ENCODE measurements around the gene NTN5. TPM values are rescaled to one million over a fixed set of nuclear protein-coding genes. Genes with fewer than 3 reads are reported as not detected.

The NTN5 gene
- total and polyA plus RNA-seq, 8 donors, result 1.3 TPM; not detected in 7

- intact Hi-C loops (cut with DNase I; ENCODE audit: low total_unique reads), result no loop called here
- Histone ChIP-seq H3K4me3 (peak within 1 kb of the TSS; percentile 62 to 81 (median 76)), H3K36me3 (peaks cover 0 to 12% (median 7%) of the 10 kb centered on the region in 4 donors), H3K9me3 (no peaks in the 10 kb centered on the region), H3K4me1 (peaks cover 54 to 79% (median 66%) of the 10 kb centered on the region in 4 donors), H3K27me3 (no peaks in the 10 kb centered on the region), H3K27ac (peak within 1 kb of the TSS; percentile 90 to 98 (median 96))
- peak in 1 of 2 donors; percentile 45 for DNase-seq
- TF ChIP-seq EP300 (IDR thresholded peaks at IDR 0.05), result no peak
- TF ChIP-seq POLR2A (IDR thresholded peaks at IDR 0.05), result no peak
- TF ChIP-seq, protein P1, sequence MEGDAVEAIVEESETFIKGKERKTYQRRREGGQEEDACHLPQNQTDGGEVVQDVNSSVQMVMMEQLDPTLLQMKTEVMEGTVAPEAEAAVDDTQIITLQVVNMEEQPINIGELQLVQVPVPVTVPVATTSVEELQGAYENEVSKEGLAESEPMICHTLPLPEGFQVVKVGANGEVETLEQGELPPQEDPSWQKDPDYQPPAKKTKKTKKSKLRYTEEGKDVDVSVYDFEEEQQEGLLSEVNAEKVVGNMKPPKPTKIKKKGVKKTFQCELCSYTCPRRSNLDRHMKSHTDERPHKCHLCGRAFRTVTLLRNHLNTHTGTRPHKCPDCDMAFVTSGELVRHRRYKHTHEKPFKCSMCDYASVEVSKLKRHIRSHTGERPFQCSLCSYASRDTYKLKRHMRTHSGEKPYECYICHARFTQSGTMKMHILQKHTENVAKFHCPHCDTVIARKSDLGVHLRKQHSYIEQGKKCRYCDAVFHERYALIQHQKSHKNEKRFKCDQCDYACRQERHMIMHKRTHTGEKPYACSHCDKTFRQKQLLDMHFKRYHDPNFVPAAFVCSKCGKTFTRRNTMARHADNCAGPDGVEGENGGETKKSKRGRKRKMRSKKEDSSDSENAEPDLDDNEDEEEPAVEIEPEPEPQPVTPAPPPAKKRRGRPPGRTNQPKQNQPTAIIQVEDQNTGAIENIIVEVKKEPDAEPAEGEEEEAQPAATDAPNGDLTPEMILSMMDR (IDR thresholded peaks at IDR 0.05), result no peak
- TF ChIP-seq POLR2AphosphoS5 (IDR thresholded peaks at IDR 0.05), result no peak
- 0 to 1% (median 0%) methylated on average over 29 to 40 of the region's 40 CpGs for WGBS, 5 donors
Observed at GRCh38 chr19:48636859-48637448, 35.9 kb downstream of the NTN5 start, which contains the start of gene DBP. Gene DBP, minus strand, starts transcription at chr19:48637379. Its CDS starts 385 bp downstream, at chr19:48636994.

- Histone ChIP-seq H3K9me3 (no peaks in the 10 kb centered on the region), H3K27ac (peak overlapping the region; percentile 90 to 98 (median 96)), H3K27me3 (no peaks in the 10 kb centered on the region), H3K4me1 (peaks cover 56 to 83% (median 72%) of the 10 kb centered on the region in 4 donors), H3K4me3 (peak overlapping the region; percentile 62 to 81 (median 76)), H3K36me3 (peaks cover 0 to 16% (median 9%) of the 10 kb centered on the region in 4 donors)
- intact Hi-C loops (cut with DNase I; ENCODE audit: low total_unique reads), result no loop called here
- peak in 1 of 2 donors; percentile 77 for DNase-seq
- 0 to 2% (median 1%) methylated on average over 26 to 35 of the region's 35 CpGs for WGBS, 5 donors
- TF ChIP-seq EP300 (IDR thresholded peaks at IDR 0.05), result no peak
- TF ChIP-seq POLR2AphosphoS5 (IDR thresholded peaks at IDR 0.05), result no peak
- TF ChIP-seq, protein P1 (IDR thresholded peaks at IDR 0.05), result no peak
Observed at GRCh38 chr19:48635966-48636858, 36.6 kb downstream of the NTN5 start.

DNA sequence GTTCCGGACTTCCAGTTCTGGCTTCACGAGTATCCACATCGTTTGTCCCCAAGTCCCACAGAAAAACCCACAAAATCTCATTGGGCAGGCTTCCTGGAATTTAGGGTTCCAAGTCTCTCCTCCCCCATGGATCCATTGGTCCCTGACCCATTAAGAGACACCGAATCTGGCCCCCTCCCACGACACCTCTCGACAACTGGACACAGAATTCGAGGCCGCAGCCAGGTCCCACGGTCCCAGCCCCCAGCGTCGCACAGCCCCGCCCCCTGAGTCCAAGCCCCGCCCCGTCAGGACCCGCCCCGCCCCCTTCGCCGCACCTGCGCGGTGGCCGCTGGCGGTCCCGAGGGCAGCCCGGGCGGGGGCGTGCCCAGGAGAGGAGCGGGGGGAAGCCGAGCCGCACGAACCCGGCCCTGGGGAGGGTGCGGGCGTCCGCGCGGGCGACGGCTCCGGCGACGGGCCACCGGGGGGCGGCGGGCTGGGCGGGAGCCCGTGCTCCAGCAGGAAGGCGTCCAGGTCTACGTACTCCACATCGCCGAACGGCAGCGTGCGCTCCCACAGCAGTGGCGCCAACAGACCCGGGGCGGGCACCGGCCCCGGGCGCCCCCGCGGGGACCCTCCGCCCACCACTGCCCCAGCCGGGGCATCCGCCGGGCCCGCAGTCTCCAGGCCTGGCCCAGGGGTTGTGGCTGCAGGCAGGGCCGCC, 37.4 kb downstream of the NTN5 start:
- DNase-seq, result peak; percentile 75 to 89
- WGBS, 5 donors, result 0 to 4% (median 1%) methylated on average over 22 to 66 of the region's 67 CpGs
- H3K27ac ChIP-seq, result peak overlapping the region; percentile 90 to 98 (median 96)
- TF ChIP-seq POLR2A (IDR thresholded peaks at IDR 0.05), result no peak
- TF ChIP-seq POLR2AphosphoS5 (IDR thresholded peaks at IDR 0.05), result peak; percentile 40 to 73 (median 70)
- H3K36me3 ChIP-seq, result peaks cover 0 to 19% (median 12%) of the 10 kb centered on the region in 4 donors
- H3K4me3 ChIP-seq, result peak overlapping the region; percentile 62 to 81 (median 76)
- peaks cover 64 to 87% (median 80%) of the 10 kb centered on the region in 4 donors for H3K4me1 ChIP-seq
- intact Hi-C loops (cut with DNase I; ENCODE audit: low total_unique reads), result no loop called here
- no peaks in the 10 kb centered on the region for H3K27me3 ChIP-seq
- no peaks in the 10 kb centered on the region for H3K9me3 ChIP-seq

DNA sequence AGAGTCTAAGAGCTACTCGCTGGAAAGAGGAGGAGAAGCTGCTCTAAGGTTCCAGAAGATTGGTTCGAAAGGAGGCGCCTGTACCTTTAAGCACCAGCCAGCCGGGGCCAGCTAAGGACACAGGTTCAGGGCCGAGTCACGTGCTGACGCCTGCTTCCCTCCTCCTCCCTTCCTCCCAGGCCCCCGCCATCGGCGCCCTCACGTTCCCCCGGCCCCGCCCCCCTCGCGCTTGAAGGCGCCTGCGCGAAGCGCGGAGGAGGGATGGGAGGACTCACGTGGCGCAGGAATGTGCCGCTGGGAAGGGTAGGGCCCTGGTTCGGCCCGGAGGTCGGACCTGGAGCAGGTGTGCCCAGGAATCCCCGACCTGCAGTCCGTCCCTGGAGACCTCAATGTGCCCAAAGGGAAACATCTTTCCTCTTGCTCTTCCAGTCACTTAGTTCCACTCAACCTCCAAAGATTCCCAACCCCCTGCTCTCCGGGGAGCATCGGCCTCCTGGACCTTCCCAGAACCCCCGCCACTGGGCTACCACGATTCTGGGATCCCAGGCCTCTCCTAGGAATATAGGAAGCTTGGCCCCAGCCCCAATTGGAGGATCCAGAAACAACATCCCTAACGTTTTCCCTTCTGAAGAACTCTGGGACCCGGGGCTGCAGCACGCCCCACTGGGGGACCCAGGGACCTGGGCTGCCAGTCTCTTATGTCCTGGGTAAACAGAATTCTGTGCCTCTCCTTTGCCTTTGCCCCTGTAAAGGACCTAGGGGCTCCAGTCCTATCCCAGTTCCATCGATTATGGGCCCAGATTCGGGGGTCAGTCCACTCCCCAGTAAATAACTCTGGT, 38.2 kb downstream of the NTN5 start:
- WGBS, 5 donors, result 4 to 8% (median 5%) methylated on average over 29 to 37 of the region's 37 CpGs
- H3K4me3 ChIP-seq, result peak overlapping the region; percentile 62 to 81 (median 76)
- TF ChIP-seq POLR2A (IDR thresholded peaks at IDR 0.05) (peak in 1 of 4 donors; percentile 44), POLR2AphosphoS5 (IDR thresholded peaks at IDR 0.05) (peak; percentile 84 to 92 (median 92))
- TF ChIP-seq, protein P1 (IDR thresholded peaks at IDR 0.05), result no peak
- H3K4me1 ChIP-seq, result peaks cover 68 to 90% (median 86%) of the 10 kb centered on the region in 4 donors
- H3K27ac ChIP-seq, result peak overlapping the region; percentile 90 to 98 (median 96)
- no peaks in the 10 kb centered on the region for H3K27me3 ChIP-seq
- no peaks in the 10 kb centered on the region for H3K9me3 ChIP-seq
- H3K36me3 ChIP-seq, result peaks cover 0 to 20% (median 12%) of the 10 kb centered on the region in 4 donors
- intact Hi-C loops (cut with DNase I; ENCODE audit: low total_unique reads), result no loop called here
- peak; percentile 98 to 99 for DNase-seq
